SK-N-SH (cell line): ENCODE measurements around the gene SLC17A1. TPM values are rescaled to one million over a fixed set of nuclear protein-coding genes. Genes with fewer than 3 reads are reported as not detected.

Experiments
- CTCF ChIA-PET: fragments of 300-600, 350-600 bp; formaldehyde crosslinking; extraction: SDS; loops from one replicate; lab custom pipeline; 2021; lab: Yijun Ruan, JAX
- POLR2A ChIA-PET: fragments of 350-600 bp; sonication (Branson Sonifier 250); formaldehyde crosslinking; extraction: SDS; loops from one replicate; lab custom pipeline; 2020; ENCODE audit warnings: antibody characterized with exemption, inconsistent platforms; lab: Yijun Ruan, JAX
- DNase-seq: peaks from one replicate; pipeline ENCODE4 v3.0.0; 2012
- H2AFZ ChIP-seq: fragments of 200-600 bp; sonication (generic); 2 replicates; pipeline ENCODE4 v1.8.1; 2016; ENCODE audit warnings: antibody characterized with exemption, mild to moderate bottlenecking, low read depth
- H3F3A ChIP-seq: fragments of 200-600 bp; sonication (generic); replicated peaks from 2 replicates; pipeline ENCODE3; 2016; ENCODE audit warnings: antibody characterized with exemption, mild to moderate bottlenecking; ENCODE audit not compliant: insufficient read depth
- H3K27ac ChIP-seq, 2 experiments: fragments of 200-500 bp in 1 of 2; fragments of 200-600 bp in 1 of 2; sonication (Bioruptor generic) in 1 of 2; sonication (generic), shearing (Covaris generic) in 1 of 2; 2 replicates each; pipeline versions ENCODE4 v1.5.1 to v1.6.1; 2014 to 2016; ENCODE audit warnings: low read depth in 2 of 2, inconsistent platforms in 1 of 2, low read length in 1 of 2, mild to moderate bottlenecking in 1 of 2, mixed read lengths in 1 of 2
- H3K27me3 ChIP-seq: fragments of 200-600 bp; sonication (generic), shearing (Covaris generic); 2 replicates; pipeline ENCODE4 v1.6.1; 2016; ENCODE audit warnings: mixed run types; ENCODE audit not compliant: insufficient read depth
- H3K36me3 ChIP-seq, 2 experiments: fragments of 200-500 bp in 1 of 2; fragments of 200-600 bp in 1 of 2; sonication (Bioruptor generic) in 1 of 2; sonication (generic) in 1 of 2; replicated peaks in 1 of 2; 2 replicates each; pipeline versions ENCODE3 to v1.5.1; 2014 to 2016; ENCODE audit warnings: low read length in 1 of 2, mild to moderate bottlenecking in 1 of 2; ENCODE audit not compliant: insufficient read depth in 2 of 2, control insufficient read depth in 1 of 2
- H3K4me1 ChIP-seq, 2 experiments: fragments of 200-500 bp in 1 of 2; fragments of 200-600 bp in 1 of 2; sonication (Bioruptor generic) in 1 of 2; sonication (generic), shearing (Covaris generic) in 1 of 2; 2 replicates each; pipeline versions ENCODE4 v1.5.1 to v1.6.1; 2014 to 2016; ENCODE audit warnings: low read depth in 1 of 2, low read length in 1 of 2, mixed run types in 1 of 2; ENCODE audit not compliant: insufficient read depth in 2 of 2, control insufficient read depth in 1 of 2
- H3K4me2 ChIP-seq: fragments of 200-600 bp; sonication (generic), shearing (Covaris generic); 2 replicates; pipeline ENCODE4 v1.6.1; 2017; ENCODE audit warnings: mixed run types
- H3K4me3 ChIP-seq, 2 experiments: fragments of 200-500 bp in 1 of 2; fragments of 200-600 bp in 1 of 2; sonication (Bioruptor generic) in 1 of 2; sonication (generic), shearing (Covaris generic) in 1 of 2; 2 replicates each; pipeline versions ENCODE4 v1.5.1 to v1.8.1; 2014 to 2016; ENCODE audit warnings: low read depth in 2 of 2, inconsistent platforms in 1 of 2, low read length in 1 of 2, mild to moderate bottlenecking in 1 of 2, mixed read lengths in 1 of 2, moderate library complexity in 1 of 2
- H3K79me2 ChIP-seq: fragments of 200-600 bp; sonication (generic); 2 replicates; pipeline ENCODE4 v1.8.1; 2017; ENCODE audit warnings: mild to moderate bottlenecking; ENCODE audit not compliant: insufficient read depth
- H3K9ac ChIP-seq: fragments of 200-600 bp; sonication (generic); 2 replicates; pipeline ENCODE4 v1.6.1; 2017; ENCODE audit warnings: mixed run types
- H3K9me2 ChIP-seq: fragments of 200-600 bp; sonication (generic); 2 replicates; pipeline ENCODE4 v1.6.1; 2017; ENCODE audit warnings: mixed run types
- H3K9me3 ChIP-seq: fragments of 200-600 bp; sonication (generic); 2 replicates; pipeline ENCODE4 v1.6.1; 2017; ENCODE audit warnings: mixed run types, mild to moderate bottlenecking, moderate library complexity
- H4K20me1 ChIP-seq: fragments of 200-600 bp; sonication (generic); 2 replicates; pipeline ENCODE4 v1.6.1; 2017; ENCODE audit warnings: mild to moderate bottlenecking, mixed run types; ENCODE audit not compliant: insufficient read depth
- EP300 ChIP-seq, 2 experiments: IDR thresholded peaks; 2 replicates each; pipeline versions ENCODE4 v1.4.0 to v1.6.1; 2012; ENCODE audit warnings: borderline replicate concordance in 1 of 2, low read depth in 1 of 2, low read length in 1 of 2
- EZH2phosphoT487 ChIP-seq: fragments of 200-600 bp; sonication (generic); IDR thresholded peaks from 2 replicates; pipeline ENCODE4 v1.6.1; 2017; ENCODE audit warnings: low read depth, mixed run types, mild to moderate bottlenecking, antibody characterized with exemption, moderate library complexity, borderline replicate concordance
- FOSL2 ChIP-seq: IDR thresholded peaks from 2 replicates; pipeline ENCODE4 v1.4.0; 2012; ENCODE audit warnings: low read depth, mild to moderate bottlenecking, moderate library complexity, borderline replicate concordance
- FOXJ3 ChIP-seq: sonication (generic); formaldehyde crosslinking; IDR thresholded peaks from 2 replicates; pipeline ENCODE4 v1.5.1; 2020; ENCODE audit warnings: mild to moderate bottlenecking, missing genetic modification reagents
- FOXM1 ChIP-seq: IDR thresholded peaks from 2 replicates; pipeline ENCODE4 v1.4.0; 2012; ENCODE audit warnings: low read depth, mild to moderate bottlenecking
- MEF2A ChIP-seq: IDR thresholded peaks from 2 replicates; pipeline ENCODE4 v1.4.0; 2012; ENCODE audit warnings: low read depth, borderline replicate concordance
- MXI1 ChIP-seq: IDR thresholded peaks from 2 replicates; pipeline ENCODE4 v1.6.1; 2012; ENCODE audit warnings: mild to moderate bottlenecking, low read depth, low read length, improper control_type of control experiment
- PBX3 ChIP-seq: IDR thresholded peaks from 2 replicates; pipeline ENCODE4; 2012
- RAD21 ChIP-seq: IDR thresholded peaks from 2 replicates; pipeline ENCODE4 v1.6.1; 2012; ENCODE audit warnings: mild to moderate bottlenecking, low read length
- RFX5 ChIP-seq: IDR thresholded peaks from 2 replicates; pipeline ENCODE4 v1.6.1; 2012; ENCODE audit warnings: mild to moderate bottlenecking, improper control_type of control experiment, low read length
- RXRA ChIP-seq: IDR thresholded peaks from 2 replicates; pipeline ENCODE4 v1.4.0; 2012; ENCODE audit warnings: low read depth, mild to moderate bottlenecking, borderline replicate concordance
- SIN3A ChIP-seq: IDR thresholded peaks from 2 replicates; pipeline ENCODE4 v1.6.1; 2012; ENCODE audit warnings: low read depth, mild to moderate bottlenecking, low read length, moderate library complexity, borderline replicate concordance
- TAF1 ChIP-seq: IDR thresholded peaks from 2 replicates; pipeline ENCODE4 v1.6.1; 2012; ENCODE audit warnings: low read depth, mild to moderate bottlenecking, low read length, moderate library complexity, borderline replicate concordance
- TCF12 ChIP-seq: IDR thresholded peaks from 2 replicates; pipeline ENCODE4 v1.4.0; 2012
- ZBTB33 ChIP-seq: IDR thresholded peaks from 2 replicates; pipeline ENCODE4 v1.4.0; 2012; ENCODE audit warnings: low read depth, borderline replicate concordance
- WGBS: methylation state at CpG from one replicate; pipeline ENCODE4 v1.1.6; 2017; ENCODE audit warnings: low lambda C conversion rate; 5-methylcytosine and 5-hydroxymethylcytosine counted together
- polyA plus RNA-seq, 3 experiments: library from polyadenylated mRNA; depleted of rRNA; stranded (reverse); fragments of >200 nt; gene quantifications; 2 replicates each; pipeline ENCODE4 v1.2.3, GENCODE V29; 2012
- TF ChIP-seq, protein P1 (sequence below): fragments of 150-350 bp; IDR thresholded peaks from 2 replicates; pipeline ENCODE4 v1.6.1; 2017; ENCODE audit warnings: antibody characterized with exemption, low read length, low read depth, borderline replicate concordance
- TF ChIP-seq, protein P2 (sequence below): IDR thresholded peaks from 2 replicates; pipeline ENCODE4 v1.4.0; 2012; ENCODE audit warnings: low read depth
- TF ChIP-seq, protein P3 (sequence below): fragments of 150-350 bp; IDR thresholded peaks from 2 replicates; pipeline ENCODE4 v1.6.1; 2016; ENCODE audit warnings: mild to moderate bottlenecking, low read depth, low read length

The SLC17A1 gene
- polyA plus RNA-seq, 1 of the 3 experiments (the other 2 are of a cell fraction) = not detected

DNA sequence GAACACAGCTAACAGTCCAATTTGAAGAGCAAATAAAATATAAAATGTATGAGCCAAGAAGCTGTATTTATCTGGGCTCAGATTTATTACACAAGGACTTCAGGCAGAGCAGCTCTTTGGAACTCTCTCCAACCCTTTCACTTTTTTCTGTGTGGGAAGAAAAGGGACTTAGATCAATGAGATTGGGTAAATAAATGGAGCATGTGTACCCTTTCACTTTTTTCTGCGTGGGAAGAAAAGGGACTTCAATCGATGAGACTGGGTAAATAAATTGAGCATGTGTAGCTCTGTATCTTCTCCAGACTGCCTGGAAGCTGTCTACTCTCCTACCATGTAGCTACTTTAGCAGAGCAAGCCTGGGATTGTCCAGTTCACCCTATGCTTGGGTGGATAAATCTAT, 31.5 kb upstream of the SLC17A1 start:
- Histone ChIP-seq H3K36me3 (no peaks in the 10 kb centered on the region), H3K79me2 (no peaks in the 10 kb centered on the region), H3K9me3 (no peaks in the 10 kb centered on the region), H3K27me3 (no peaks in the 10 kb centered on the region), H4K20me1 (no peaks in the 10 kb centered on the region), H3K4me3 (no peak overlapping the region), H3K4me1 (no peaks in the 10 kb centered on the region), H3K4me2 (no peak overlapping the region), H3K27ac (no peak overlapping the region), H3K9ac (no peak overlapping the region), H2AFZ (no peak overlapping the region), H3K9me2 (no peaks in the 10 kb centered on the region), H3F3A (no peaks in the 10 kb centered on the region)
- ChIA-PET POLR2A (no interaction called here), CTCF (interaction anchor here (1.5 kb wide), 1 partner anchor 24 kb away, joined by 3 read pairs; no protein-coding TSS in a partner anchor)
- 14% methylated on average over 2 of the region's 2 CpGs for WGBS
- no peak for TF ChIP-seq EP300 (IDR thresholded peaks at IDR 0.05; ENCODE audit: borderline replicate concordance in 1 of 2, low read depth in 1 of 2, low read length in 1 of 2)
- no peak for TF ChIP-seq MXI1
- TF ChIP-seq RXRA = no peak
- no peak for TF ChIP-seq FOSL2
- TF ChIP-seq, protein P1, sequence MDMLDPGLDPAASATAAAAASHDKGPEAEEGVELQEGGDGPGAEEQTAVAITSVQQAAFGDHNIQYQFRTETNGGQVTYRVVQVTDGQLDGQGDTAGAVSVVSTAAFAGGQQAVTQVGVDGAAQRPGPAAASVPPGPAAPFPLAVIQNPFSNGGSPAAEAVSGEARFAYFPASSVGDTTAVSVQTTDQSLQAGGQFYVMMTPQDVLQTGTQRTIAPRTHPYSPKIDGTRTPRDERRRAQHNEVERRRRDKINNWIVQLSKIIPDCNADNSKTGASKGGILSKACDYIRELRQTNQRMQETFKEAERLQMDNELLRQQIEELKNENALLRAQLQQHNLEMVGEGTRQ = no peak
- TF ChIP-seq TAF1 = no peak
- TF ChIP-seq SIN3A = no peak
- no peak for TF ChIP-seq MEF2A
- TF ChIP-seq FOXJ3 = no peak
- TF ChIP-seq RAD21 = no peak
- no peak for TF ChIP-seq PBX3
- TF ChIP-seq ZBTB33 = no peak
- no peak for TF ChIP-seq EZH2phosphoT487
- TF ChIP-seq, protein P2, sequence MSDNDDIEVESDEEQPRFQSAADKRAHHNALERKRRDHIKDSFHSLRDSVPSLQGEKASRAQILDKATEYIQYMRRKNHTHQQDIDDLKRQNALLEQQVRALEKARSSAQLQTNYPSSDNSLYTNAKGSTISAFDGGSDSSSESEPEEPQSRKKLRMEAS = no peak
- TF ChIP-seq, protein P3, sequence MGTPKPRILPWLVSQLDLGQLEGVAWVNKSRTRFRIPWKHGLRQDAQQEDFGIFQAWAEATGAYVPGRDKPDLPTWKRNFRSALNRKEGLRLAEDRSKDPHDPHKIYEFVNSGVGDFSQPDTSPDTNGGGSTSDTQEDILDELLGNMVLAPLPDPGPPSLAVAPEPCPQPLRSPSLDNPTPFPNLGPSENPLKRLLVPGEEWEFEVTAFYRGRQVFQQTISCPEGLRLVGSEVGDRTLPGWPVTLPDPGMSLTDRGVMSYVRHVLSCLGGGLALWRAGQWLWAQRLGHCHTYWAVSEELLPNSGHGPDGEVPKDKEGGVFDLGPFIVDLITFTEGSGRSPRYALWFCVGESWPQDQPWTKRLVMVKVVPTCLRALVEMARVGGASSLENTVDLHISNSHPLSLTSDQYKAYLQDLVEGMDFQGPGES = no peak
- TF ChIP-seq TCF12 = no peak
- no peak for TF ChIP-seq RFX5
- no peak for TF ChIP-seq FOXM1
- DNase-seq = no peak
